SK-N-SH treated with all-trans-retinoic acid at 6 μM for 48 hours (cell line): ENCODE data around the gene SLC15A2.

Source experiments
- ATAC-seq: fragments of 200-7000 bp; cut with Tn5 transposase; 3 replicates; pipeline ENCODE4 v1.9.1; 2020; ENCODE audit warnings: mild to moderate bottlenecking, moderate library complexity
- BACH2 ChIP-seq: fragments of 250-450 bp; sonication (Bioruptor Pico); IDR thresholded peaks from 2 replicates; pipeline ENCODE4 v1.9.0; 2021; ENCODE audit warnings: mild to moderate bottlenecking, borderline replicate concordance
- CREB5 ChIP-seq: fragments of 250-450 bp; sonication (Bioruptor Pico); IDR thresholded peaks from 2 replicates; pipeline ENCODE4 v1.5.1; 2020; ENCODE audit warnings: low read depth, mild to moderate bottlenecking, moderate library complexity
- CSDC2 ChIP-seq: fragments of 250-450 bp; sonication (Bioruptor Pico); IDR thresholded peaks from 2 replicates; pipeline ENCODE4 v1.5.0; 2020; ENCODE audit warnings: mild to moderate bottlenecking, moderate library complexity
- CSRNP3 ChIP-seq: fragments of 250-450 bp; sonication (Bioruptor Pico); IDR thresholded peaks from 2 replicates; pipeline ENCODE4 v1.5.1; 2021; ENCODE audit warnings: mild to moderate bottlenecking, moderate library complexity
- ESRRG ChIP-seq: fragments of 250-450 bp; sonication (Bioruptor Pico); IDR thresholded peaks from 2 replicates; pipeline ENCODE4 v1.6.1; 2021; ENCODE audit warnings: mild to moderate bottlenecking
- GLIS3 ChIP-seq: fragments of 250-450 bp; sonication (Bioruptor Pico); IDR thresholded peaks from 2 replicates; pipeline ENCODE4 v1.5.0; 2020; ENCODE audit warnings: mild to moderate bottlenecking, moderate library complexity
- ISL1 ChIP-seq: fragments of 250-450 bp; sonication (Bioruptor Pico); IDR thresholded peaks from 2 replicates; pipeline ENCODE4 v2.1.2; 2022; ENCODE audit warnings: mild to moderate bottlenecking, moderate library complexity
- OSR1 ChIP-seq: fragments of 250-450 bp; sonication (Bioruptor Pico); IDR thresholded peaks from 2 replicates; pipeline ENCODE4 v1.8.0; 2022; ENCODE audit warnings: moderate library complexity, mild to moderate bottlenecking, inconsistent platforms
- PATZ1 ChIP-seq: fragments of 250-450 bp; sonication (Bioruptor Pico); IDR thresholded peaks from 2 replicates; pipeline ENCODE4 v1.8.0; 2020; ENCODE audit warnings: mild to moderate bottlenecking, moderate library complexity, borderline replicate concordance
- POU6F1 ChIP-seq: fragments of 250-450 bp; sonication (Bioruptor Pico); IDR thresholded peaks from 2 replicates; pipeline ENCODE4 v1.8.0; 2021; ENCODE audit warnings: low read depth, mild to moderate bottlenecking, moderate library complexity, borderline replicate concordance
- PPARA ChIP-seq: fragments of 250-450 bp; sonication (Bioruptor Pico); IDR thresholded peaks from 2 replicates; pipeline ENCODE4 v1.5.0; 2020; ENCODE audit warnings: mild to moderate bottlenecking, borderline replicate concordance
- RARB ChIP-seq: fragments of 250-450 bp; sonication (Bioruptor Pico); IDR thresholded peaks from 2 replicates; pipeline ENCODE4 v1.8.0; 2021; ENCODE audit warnings: mild to moderate bottlenecking, moderate library complexity
- SNAI2 ChIP-seq: fragments of 250-450 bp; sonication (Bioruptor Pico); IDR thresholded peaks from 2 replicates; pipeline ENCODE4 v1.5.0; 2020; ENCODE audit warnings: mild to moderate bottlenecking, moderate library complexity
- TCF4 ChIP-seq: fragments of 250-450 bp; sonication (Bioruptor Pico); IDR thresholded peaks from 2 replicates; pipeline ENCODE4 v1.8.0; 2021; ENCODE audit warnings: mild to moderate bottlenecking, moderate library complexity, borderline replicate concordance
- TSHZ2 ChIP-seq: fragments of 250-450 bp; sonication (Bioruptor Pico); IDR thresholded peaks from 2 replicates; pipeline ENCODE4 v1.5.0; 2020; ENCODE audit warnings: mild to moderate bottlenecking, moderate library complexity
- ZC3H10 ChIP-seq: fragments of 250-450 bp; sonication (Bioruptor Pico); IDR thresholded peaks from 2 replicates; pipeline ENCODE4 v1.5.1; 2021; ENCODE audit warnings: mild to moderate bottlenecking, moderate library complexity
- ZFP3 ChIP-seq: fragments of 250-450 bp; sonication (Bioruptor Pico); IDR thresholded peaks from 2 replicates; pipeline ENCODE4 v1.5.0; 2020; ENCODE audit warnings: mild to moderate bottlenecking, moderate library complexity
- ZFP30 ChIP-seq: fragments of 450-650 bp; formaldehyde crosslinking; IDR thresholded peaks from 2 replicates; pipeline ENCODE4 v1.5.0; 2022; ENCODE audit warnings: mild to moderate bottlenecking, moderate library complexity
- ZNF565 ChIP-seq: fragments of 450-650 bp; formaldehyde crosslinking; conservative IDR thresholded peaks from 2 replicates; pipeline ENCODE4 v1.5.0; 2020; ENCODE audit warnings: low read depth, mild to moderate bottlenecking, moderate library complexity
- ZNF70 ChIP-seq: fragments of 450-650 bp; formaldehyde crosslinking; IDR thresholded peaks from 2 replicates; pipeline ENCODE4 v1.5.0; 2020; ENCODE audit warnings: mild to moderate bottlenecking, moderate library complexity
- ZNF8 ChIP-seq: fragments of 450-650 bp; formaldehyde crosslinking; IDR thresholded peaks from 2 replicates; pipeline ENCODE4 v1.5.0; 2020; ENCODE audit warnings: mild to moderate bottlenecking, moderate library complexity

The SLC15A2 gene

GRCh38 chr3:121913305-121913990, 19.2 kb downstream of the SLC15A2 start:
- TF ChIP-seq PPARA (CRISPR knock-in tag) (no peak), BACH2 (CRISPR knock-in tag) (no peak), SNAI2 (CRISPR knock-in tag) (no peak), ZNF565 (CRISPR knock-in tag) (no peak), PATZ1 (no peak), ZNF8 (CRISPR knock-in tag) (no peak), CREB5 (no peak), GLIS3 (no peak), TCF4 (CRISPR knock-in tag) (no peak), ZFP3 (CRISPR knock-in tag) (no peak), POU6F1 (CRISPR knock-in tag) (no peak)
- ATAC-seq: no peak

- no peak for ATAC-seq
- TF ChIP-seq POU6F1 (CRISPR knock-in tag) (no peak), PPARA (CRISPR knock-in tag) (no peak), ZFP30 (CRISPR knock-in tag) (no peak), TCF4 (CRISPR knock-in tag) (no peak), ISL1 (CRISPR knock-in tag) (no peak), ZC3H10 (CRISPR knock-in tag) (no peak), ZNF70 (CRISPR knock-in tag) (no peak), RARB (CRISPR knock-in tag) (no peak), ZFP3 (CRISPR knock-in tag) (no peak), TSHZ2 (CRISPR knock-in tag) (no peak), CSRNP3 (CRISPR knock-in tag) (no peak), ESRRG (no peak), CSDC2 (CRISPR knock-in tag) (no peak), OSR1 (no peak)
Observed at GRCh38 chr3:121914081-121914998, 20.1 kb downstream of the SLC15A2 start.
